OCI-LY7 (cell line): ENCODE data around the gene VGLL3.

Experiments
- CTCF ChIP-seq: fragments of 200-600 bp; sonication (generic); conservative IDR thresholded peaks from 2 replicates; pipeline ENCODE4 v1.5.1; 2014; ENCODE audit warnings: mild to moderate bottlenecking, antibody characterized with exemption, low read length, moderate library complexity, mixed read lengths
- EZH2phosphoT487 ChIP-seq: fragments of 200-600 bp; sonication (generic); IDR thresholded peaks from 2 replicates; pipeline ENCODE4 v1.6.1; 2018; ENCODE audit warnings: low read depth, borderline replicate concordance, mild to moderate bottlenecking, mixed run types, antibody characterized with exemption, low read length, moderate library complexity, mixed read lengths

- TF ChIP-seq CTCF (no peak), EZH2phosphoT487 (no peak)
Observed at GRCh38 chr3:86984271-86984670, 6.7 kb downstream of the VGLL3 start.
